GM19372 (cell line): ENCODE results near the gene TEX48.

Experiments used
- ATAC-seq: cut with Tn5 transposase; IDR thresholded peaks from one replicate; pipeline ENCODE4 v1.9.1; 2021; ENCODE audit warnings: mild to moderate bottlenecking, low read depth, moderate library complexity; ENCODE audit not compliant: unreplicated experiment

Gene TEX48

DNA sequence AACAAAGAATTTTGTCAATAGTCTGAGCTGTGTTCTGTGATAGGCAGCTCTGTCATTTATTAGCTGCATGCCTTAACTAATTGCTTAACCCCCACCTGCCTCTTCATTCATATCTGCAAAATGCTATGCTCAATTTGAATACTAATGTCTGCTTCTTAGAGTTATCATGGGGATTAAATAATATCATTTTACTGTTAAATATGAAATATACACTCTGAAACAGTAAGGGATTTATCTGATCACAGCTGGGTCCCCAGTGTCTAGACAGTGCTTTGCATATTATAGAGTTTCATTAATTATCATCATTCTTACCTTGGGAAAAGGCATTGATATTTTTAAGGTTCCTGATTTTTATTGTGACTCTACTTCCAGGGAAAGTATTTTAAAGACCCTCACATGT is 12.0 kb downstream of the TEX48 start:
- no peak for ATAC-seq

DNA sequence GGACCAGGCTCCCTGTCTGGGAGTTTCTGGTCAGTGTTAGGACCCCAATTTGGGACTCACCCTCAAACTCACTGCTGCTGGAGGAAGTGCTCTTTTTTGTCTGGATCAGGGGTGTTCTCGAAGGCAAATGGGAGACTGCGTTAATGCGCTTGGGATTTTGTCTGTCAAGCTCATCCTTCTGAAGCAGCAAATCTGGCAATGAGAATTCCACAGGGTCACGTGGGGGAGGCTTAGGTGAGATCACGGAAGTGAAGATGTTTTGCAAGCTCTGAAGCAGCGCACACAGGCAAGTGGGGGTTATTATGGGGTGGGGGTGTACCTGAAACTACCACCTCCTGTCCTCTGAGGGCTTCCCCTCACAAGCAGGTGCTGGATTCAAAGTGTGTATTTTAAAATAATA is 13.8 kb downstream of the TEX48 start:
- ATAC-seq = no peak

DNA sequence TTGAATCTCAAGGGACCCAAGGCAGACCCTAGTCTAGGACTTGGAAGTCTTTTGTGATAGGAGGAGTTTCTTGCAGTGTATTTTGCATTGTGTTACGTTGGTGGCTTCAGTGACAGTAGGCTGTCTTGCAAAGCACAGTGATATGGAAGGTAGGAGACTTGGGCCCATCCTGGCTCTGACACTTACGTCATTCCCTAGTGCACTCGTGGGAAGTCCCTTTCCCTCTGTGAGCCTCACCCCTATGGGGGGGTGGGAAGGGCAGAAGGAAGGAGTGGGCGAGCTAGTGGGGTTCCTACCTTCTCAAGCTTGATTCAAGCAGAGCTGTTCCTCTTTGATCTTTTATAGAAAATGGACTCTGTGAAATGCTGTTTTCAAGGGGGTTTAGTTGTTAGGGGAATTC is 15.1 kb downstream of the TEX48 start:
- ATAC-seq = no peak

DNA sequence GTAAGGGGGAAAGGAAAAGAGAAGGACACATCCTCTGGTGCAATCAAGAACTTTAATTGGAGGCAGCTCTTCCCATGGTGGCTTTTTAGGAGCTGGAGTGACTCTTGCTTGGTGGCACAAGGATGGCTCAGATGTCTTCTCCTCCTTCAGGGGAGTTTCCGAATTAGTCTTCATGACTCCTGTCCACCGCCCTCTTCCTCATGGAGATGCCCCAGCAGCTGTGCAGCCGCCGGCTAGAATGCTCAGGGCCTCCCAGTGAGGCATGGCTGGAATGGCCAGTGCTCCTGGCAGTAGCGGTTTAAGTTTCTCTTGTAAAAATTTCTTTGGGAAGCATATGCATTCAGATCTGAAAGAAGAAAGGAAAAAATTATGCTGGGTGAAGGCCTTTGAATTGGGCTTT is 15.6 kb downstream of the TEX48 start:
- ATAC-seq = no peak

DNA sequence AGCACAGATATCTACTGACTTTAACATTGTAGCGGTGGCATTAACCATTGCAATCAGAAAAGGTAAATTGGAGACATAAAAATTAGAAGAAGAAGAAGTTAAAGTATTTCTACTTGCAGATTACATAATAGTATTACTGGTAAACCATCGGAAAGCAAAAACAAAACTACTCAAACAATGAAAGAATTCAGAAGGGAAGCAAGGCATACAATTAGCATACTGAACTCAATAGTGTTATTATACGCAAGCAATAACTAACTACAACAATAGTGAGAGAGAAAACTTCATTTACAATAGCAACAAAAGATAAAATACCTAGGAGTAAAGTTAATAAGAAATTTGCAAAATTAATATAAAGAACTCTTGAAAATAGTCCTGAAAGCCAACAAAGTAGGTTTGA is 17.8 kb downstream of the TEX48 start:
- ATAC-seq = no peak

DNA sequence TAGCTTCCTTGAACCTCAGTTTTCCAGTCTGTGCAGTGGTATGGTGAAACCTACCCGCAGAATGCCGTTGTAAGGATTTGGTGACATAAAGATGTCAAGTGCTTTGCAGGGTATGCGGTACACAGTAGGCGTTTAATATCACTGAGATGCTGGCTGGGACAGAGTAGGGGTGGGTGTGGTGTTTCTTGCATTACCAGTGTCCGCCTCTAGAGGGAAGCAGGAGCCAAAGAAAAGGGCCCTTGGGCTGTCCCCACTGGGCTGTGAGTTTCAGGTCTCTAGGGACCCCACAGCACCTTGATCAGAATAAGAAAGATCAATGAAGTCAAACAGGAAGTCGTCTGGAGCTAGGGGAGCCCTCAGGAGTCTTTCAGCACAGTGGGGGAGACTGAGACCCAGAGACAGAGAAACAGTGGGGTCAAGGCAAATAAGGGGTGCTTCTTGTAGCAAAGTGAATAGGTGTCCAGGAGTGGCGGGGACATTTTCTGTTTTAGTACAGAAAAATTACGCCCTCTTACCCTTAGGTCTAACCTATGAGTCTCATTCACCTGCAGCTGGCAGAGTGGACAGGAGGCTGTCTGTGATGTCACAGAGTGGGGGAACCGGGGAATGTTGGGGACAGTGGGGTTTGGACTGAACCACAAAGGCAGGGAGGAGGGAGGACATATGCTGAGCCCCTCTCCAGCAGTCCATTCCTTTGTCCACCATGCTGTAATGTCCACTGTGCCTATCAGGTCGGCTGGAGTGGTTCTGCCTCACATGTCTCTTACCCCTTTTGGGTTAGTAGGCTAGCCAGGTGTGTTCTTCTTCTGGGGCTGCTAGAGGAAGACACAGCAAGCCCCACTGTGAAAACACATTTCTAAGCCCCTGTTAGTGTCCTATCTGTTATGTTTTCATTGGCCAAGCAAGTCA is 19.7 kb downstream of the TEX48 start:
- ATAC-seq = no peak

DNA sequence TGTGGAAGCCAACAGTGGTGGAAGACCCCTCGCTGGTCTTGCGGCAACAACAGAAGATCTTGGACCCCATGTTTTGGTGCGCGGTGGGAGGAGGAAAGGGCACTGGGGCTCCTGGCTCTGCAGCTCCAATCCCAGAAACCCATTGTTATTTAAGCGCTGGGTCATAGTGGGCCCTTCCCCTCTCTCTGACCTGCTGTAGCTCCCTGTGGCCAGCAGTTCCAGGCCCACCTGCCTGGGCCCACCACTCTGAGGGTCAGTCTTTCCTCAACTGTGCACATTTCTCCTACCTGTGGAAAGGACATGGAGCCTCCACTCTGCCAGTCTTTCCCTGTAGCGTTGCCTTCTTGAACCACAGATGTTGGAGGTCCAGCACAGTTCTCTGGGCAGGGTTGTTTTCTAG is 24.3 kb downstream of the TEX48 start, which contains the start of gene TEX53:
Gene TEX53 (minus strand): TSS at position 101 of the 400 bp plus-strand sequence. CDS start 31 bp downstream, at position 70.
- no peak for ATAC-seq

DNA sequence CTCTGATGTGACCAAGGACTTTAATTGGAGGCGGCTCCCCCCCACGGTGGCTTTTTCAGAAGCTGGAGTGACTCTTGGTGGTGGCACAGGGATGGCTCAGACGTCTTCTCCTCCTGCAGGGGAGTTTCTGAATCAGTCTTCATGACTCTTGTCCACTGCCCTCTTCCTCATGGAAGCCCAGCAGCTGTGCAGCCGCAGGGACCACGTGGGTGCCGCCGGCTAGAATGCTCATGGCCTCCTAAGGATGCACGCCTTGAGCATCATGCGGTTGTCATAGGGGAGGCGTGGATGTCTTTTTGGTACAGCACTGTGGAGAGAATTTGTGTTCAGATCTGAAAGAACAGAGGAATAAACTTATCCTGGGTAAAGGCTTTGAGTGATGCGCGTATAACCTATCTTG is 25.7 kb downstream of the TEX48 start:
- no peak for ATAC-seq

DNA sequence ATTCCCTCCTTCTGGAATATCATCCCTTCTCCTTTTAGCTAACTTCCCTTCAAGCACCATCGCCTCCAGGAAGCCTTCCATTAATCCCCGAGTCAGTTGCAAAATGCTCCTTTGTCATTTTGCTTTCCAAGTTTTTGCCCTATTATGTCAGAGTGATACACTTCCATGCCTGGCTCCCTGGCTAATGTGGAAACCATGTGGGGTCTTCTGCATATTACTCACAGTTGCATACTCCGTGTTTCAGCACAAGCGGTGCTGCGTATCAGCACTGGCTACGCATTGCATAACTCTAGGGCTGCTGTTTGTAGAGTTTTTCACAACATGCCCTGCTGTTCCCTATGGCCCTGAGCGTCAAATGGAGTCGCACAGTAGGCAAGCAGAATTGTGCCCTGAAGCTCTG is 26.3 kb downstream of the TEX48 start:
- no peak for ATAC-seq

DNA sequence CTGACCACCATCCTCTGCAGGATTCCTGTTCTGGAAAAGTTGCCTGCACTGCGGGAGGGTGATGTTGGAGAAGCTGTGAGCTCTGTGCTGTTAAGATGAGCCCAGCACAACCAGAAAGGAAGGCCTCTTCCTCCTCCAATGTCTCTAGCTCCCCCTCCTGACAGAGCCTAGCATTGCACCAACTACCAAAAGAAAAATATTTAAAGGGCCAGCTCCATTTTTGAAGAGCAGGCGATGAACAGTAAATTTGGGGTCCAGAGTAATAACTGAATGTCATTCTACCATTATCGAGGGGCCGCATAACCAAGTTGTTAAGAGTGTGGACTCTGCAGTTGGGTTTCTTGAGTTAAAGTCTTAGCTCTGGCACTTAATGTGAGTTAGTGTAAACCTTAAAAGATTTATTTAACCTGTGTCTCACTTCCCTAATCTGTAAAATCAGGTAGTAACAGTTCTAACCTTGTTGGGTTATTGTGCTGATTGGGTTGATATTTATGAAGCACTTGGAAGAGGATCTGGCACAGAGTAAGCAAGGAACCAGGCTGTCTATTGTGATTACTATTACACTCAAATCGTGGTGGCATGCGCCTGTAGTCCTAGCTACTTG is 28.3 kb downstream of the TEX48 start:
- no peak for ATAC-seq

DNA sequence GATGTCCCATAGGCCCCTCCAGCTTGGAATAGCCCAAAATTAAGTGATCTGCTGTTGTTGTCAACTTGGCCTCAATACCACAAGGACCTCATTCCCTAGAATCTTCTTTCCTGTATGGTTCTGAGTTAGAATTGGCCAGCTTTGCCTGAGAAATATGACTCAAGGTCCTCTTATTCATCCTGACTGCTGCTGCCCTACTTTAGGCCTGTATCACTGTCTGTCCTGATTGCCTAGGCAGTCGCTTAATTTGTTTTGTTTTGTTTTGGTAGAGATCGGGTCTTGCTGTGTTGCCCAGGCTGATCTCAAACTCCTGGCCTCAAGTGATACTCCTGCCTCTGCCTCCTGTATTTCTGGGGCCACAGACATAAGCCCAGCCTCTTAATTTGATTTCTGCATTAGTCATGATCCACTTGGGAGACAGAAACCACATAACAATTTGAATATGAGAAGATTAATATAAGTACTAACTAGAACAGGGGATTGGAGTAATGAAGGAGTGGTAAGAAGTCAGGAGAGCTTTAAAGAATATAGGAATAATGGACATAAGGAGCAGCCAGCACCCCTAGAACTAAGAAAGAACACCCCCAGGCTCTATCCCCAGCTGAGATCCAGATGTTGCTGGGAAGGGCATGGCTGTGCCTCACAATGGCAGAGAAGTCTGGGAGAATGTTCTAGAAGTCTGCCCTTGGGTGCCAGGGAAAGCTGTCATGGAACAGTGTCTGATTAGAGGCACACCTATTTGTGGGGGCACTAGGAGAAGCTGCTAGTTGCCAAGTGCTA is 29.0 kb downstream of the TEX48 start:
- no peak for ATAC-seq

DNA sequence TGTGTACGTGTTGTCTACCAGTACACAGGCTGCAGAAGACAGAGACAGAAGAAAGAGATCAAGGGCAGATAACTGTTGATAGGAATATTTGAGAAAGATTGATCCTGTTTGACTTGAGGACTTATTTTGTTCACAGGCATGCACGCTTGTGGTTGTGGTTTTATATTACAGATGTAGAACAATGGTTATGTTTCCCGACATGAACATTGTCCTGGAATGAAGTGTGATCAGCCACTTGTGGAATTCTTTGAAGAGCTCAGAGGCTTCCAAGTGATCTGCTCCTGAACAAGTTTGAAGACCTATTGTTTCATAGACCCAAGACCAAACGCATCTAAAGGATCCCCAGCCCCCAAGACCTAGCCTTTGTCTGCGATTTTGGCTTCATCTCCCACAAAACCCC is 38.1 kb downstream of the TEX48 start:
- no peak for ATAC-seq

DNA sequence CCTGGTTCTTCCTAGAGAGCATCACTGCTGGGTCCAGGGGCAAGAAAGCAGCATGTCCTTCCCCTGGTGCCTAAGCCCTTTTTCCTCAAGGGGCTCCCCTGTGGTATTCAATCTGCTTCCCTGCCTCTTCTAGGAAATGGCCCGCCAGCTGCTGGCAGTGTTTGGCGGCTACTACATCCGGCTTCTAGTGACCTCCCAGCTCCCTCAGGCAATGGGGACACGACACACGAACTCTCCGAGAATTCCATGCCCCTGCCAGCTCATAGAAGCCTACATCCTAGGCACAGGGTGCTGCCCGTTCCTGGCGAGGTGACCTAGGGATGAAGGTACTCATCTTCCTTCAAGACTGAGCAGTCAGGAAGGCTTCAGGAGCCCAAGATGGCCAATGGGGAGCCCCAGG is 39.0 kb downstream of the TEX48 start:
- no peak for ATAC-seq

DNA sequence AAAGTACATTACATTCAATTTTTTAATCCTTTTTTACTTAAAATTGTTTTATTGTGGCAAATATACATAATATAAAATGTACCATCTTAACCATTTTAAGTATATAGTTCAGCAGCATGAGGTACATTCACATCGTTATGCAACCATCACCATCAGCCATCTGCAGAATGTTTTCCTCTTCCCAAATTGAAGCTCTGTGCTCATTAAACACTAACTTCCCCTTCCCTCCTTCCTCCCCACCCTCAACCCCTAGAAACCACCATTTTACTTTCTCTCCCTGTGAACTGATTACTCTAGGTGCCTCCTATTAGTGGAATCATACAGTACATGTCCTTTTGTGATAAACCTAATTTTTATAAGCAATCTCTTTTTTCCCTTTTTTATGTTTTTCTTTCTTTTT is 40.0 kb downstream of the TEX48 start:
- no peak for ATAC-seq

DNA sequence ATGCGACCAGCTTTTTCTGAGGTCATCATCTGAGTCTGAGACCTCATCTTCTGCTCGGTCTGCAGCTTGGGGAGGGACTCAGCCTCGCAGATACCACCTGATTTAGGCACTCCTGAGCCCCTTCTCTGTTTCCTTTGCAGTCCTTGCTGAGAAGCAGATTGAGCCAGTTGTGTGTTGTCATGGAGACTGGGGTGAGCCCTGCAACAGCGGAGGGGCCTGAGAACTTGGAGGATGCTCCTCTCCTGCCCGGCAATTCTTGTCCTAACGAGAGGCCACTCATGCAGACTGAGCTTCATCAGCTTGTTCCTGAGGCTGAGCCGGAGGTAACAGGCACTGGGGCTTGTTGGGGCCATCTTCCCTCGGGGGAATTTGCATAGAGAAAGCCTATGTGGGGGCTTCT is 43.6 kb downstream of the TEX48 start:
- ATAC-seq = no peak

DNA sequence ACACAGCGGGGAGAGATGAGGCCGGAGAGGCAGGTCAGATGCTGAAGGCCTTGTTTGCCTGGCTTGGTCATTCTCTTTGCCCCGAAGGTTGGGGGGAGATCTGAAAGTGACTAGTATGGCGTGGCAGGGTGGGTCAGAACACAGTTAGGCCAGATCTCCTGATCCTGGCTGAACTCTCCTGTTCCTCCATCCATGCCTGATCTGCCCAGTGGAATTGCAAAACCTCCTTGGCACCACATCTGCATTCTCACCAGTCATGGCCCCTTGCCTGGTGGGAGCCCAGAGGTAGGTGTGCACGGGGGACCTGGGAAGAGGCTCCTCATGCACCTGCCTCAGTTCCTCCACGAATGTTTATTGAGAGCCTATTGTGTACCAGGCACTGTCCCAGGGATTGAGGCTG is 47.6 kb downstream of the TEX48 start:
- ATAC-seq = no peak

DNA sequence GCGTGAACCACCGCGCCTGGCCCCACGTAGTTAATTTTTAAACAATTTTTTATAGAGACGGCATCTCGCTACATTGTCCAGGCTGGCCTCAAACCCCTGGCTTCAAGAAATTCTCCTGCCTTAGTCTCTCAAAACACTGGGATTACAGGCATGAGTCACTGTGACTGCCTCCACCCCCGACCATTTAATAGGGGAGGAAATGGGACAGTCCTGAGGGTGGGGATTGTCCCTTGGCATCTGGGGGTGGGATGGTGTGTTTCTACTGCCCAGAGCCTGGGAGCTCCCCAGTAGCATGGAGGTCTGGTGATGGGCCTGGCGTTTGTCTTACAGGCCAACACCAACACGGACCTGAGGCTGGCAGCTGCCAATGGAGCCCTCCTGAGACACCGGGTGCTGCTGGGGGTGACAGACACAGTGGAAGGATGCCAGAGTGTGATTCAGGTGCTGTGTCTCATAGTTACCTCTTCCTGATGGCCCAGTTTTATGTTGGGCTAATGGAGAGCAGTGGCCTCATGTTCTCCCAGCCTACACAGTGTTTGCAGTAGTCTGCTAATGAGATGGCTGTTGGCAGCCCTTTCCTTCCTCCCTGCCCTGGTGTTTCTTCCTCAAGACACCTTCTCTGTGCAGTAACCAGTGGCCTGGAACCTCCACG is 48.4 kb downstream of the TEX48 start:
- ATAC-seq = no peak

DNA sequence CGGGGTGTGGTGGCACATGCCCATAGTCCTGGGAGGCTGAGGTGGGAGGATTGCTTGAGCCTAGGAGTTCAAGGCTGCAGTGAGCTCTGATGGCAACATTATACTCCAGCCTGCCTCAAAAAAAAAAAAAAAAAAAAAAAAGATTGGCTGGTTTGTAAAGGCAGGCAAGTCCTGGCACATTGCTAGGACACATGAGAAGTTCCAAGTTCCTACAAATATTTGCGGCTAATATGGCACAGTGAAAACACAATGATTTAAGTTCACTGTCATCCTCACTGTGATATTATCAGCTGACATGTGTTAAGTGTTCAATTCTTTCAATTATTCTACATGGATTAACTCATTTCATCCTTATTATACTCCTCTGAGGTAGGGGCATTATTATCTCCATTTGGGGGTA is 50.8 kb downstream of the TEX48 start:
- no peak for ATAC-seq

DNA sequence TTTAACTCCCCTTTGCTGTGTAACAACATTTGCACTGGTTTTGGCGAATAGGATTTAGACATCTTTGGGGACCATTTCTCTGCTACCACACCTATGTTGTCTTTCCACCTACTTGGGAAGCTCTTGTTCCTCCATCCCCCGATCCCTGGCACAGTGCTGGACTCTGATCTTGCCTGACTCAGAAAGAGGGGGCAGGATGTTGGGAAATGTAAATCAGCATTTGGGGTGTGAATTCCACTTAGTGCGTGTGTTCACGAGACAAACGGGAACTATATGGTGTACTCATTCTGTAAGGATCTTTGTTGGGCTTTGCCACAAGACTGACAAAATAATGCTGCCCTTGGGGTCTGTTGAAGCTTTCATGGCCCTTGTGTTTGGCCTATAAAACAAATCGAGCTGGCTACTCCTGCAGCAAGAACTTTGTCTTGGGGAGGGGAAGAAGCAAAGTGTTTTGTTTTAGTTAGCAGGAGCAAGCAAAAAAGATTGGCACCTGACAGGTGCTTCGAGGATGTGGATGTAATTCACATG is 52.4 kb downstream of the TEX48 start:
- ATAC-seq = no peak

DNA sequence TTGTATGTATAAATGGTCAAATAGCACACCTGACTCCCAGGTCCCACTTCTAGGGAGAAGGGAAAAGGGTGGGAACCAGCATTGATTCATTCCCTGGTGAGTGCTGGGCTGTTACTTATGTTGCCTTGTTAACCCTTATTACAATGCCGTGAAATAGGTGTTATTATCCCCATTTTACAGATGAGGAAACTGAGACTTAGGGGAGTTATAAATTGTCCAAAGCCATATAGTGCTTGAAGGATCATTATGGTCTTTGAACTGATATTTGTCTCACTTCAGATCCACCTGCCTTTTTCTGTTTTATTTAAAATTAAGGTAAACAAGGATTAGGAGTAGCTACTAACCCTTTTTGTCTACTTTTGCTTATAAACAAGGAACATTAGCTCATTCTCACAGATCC is 54.4 kb downstream of the TEX48 start:
- no peak for ATAC-seq
